Chondrocyte (in vitro differentiated cells): ENCODE data around the gene NDUFAF2. TPM values are rescaled to one million over a fixed set of nuclear protein-coding genes. Genes with fewer than 3 reads are reported as not detected.
A peak's percentile ranks its signal among the peaks of the same experiment; 100 is the strongest.

Experiments
- DNase-seq: peaks from one replicate; pipeline ENCODE4 v3.0.0; 2021; ENCODE audit warnings: mixed read lengths, low spot score
- H3K27ac Mint-ChIP-seq: one replicate; pipeline ENCODE4 v1.8.0; 2021; ENCODE audit warnings: mild to moderate bottlenecking, moderate library complexity, mixed read lengths; ENCODE audit not compliant: unreplicated experiment
- H3K27me3 Mint-ChIP-seq: 2 replicates; pipeline ENCODE4 v1.8.0; 2021; ENCODE audit warnings: low read depth, mixed read lengths
- H3K36me3 Mint-ChIP-seq: 2 replicates; pipeline ENCODE4 v1.8.0; 2021; ENCODE audit warnings: low read depth, mixed read lengths
- H3K4me1 Mint-ChIP-seq: 2 replicates; pipeline ENCODE4 v1.8.0; 2021; ENCODE audit warnings: low read depth, mild to moderate bottlenecking, mixed read lengths
- H3K4me3 Mint-ChIP-seq: one replicate; pipeline ENCODE4 v1.8.0; 2021; ENCODE audit warnings: mild to moderate bottlenecking, moderate library complexity, mixed read lengths; ENCODE audit not compliant: unreplicated experiment
- H3K9me3 Mint-ChIP-seq: 2 replicates; pipeline ENCODE4 v1.8.0; 2021; ENCODE audit warnings: low read depth, mixed read lengths
- long read RNA-seq: library from polyadenylated mRNA; stranded (forward); transcript quantifications from one replicate; pipeline ENCODE4 v2.0.0, GENCODE V29; 2021
- total RNA-seq: library from RNA; stranded (reverse); gene quantifications from 3 replicates; pipeline ENCODE4 v1.2.1, GENCODE V29; 2021
- TF ChIP-seq, protein P1 (sequence below): fragments of 200-600 bp; sonication (generic); IDR thresholded peaks from 2 replicates; pipeline ENCODE4 v1.5.0; 2021; ENCODE audit warnings: antibody characterized with exemption, mild to moderate bottlenecking, moderate library complexity

NDUFAF2 gene, protein sequence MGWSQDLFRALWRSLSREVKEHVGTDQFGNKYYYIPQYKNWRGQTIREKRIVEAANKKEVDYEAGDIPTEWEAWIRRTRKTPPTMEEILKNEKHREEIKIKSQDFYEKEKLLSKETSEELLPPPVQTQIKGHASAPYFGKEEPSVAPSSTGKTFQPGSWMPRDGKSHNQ
- total RNA-seq, result 32.9 to 33.8 TPM (median 33.0 TPM) in 3 replicates
- long read RNA-seq, transcript NDUFAF2-201 (4 exons, 719 nt), result major isoform, 31 of 42 reads
- long read RNA-seq, partial matches to known transcripts, result 5 of 42 reads
- long read RNA-seq, other reads (novel, unspliced or antisense), result 3 of 42 reads

DNA sequence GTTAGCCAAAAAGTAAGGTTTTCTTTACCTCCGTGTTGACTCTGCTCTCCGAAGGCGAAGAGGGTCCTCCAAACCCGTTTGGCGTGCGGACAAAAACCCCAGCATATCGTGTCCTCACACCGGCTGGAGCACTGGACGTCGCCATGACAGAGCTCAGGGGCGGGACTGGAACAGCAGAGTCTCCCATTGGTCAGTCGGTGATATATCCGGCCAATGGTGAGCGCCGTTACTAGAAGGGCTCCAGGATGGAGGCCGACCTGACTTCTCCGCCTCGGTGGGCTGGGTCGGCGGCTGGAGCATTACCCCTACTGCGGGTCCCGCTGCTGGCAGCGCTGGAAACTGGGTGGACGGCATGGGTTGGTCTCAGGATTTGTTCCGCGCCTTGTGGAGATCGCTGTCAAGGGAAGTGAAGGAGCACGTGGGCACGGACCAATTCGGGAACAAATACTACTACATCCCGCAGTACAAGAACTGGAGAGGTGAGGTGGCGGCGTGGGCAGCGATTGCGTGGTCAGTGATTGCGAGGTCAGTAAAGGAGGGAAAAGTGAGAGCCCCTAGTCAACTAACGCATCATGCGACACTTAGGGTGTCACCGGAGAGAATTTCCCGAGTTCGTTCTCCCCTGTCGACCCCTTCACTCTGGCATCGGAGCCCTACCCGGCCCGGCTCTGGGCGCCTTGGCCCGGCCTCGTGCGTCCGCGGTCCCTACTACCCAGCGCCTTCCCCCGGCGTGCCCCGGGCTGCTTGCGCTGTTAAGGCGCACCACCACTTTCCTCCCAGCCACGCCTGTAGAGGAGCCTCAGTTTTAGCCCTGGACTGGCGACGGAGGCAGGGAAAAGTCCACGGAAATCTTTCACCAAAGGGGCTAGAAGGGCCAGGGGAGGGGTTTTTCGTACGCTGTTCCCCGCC is at the start of gene NDUFAF2, which contains the start of gene ERCC8:
TSS of gene NDUFAF2 (plus strand) at position 302 of the 909 bp plus-strand sequence. CDS start at position 353, 51 bp downstream.
TSS of gene ERCC8 (minus strand) at position 167 of the 909 bp plus-strand sequence. CDS start at position 105, 62 bp downstream.
- TF ChIP-seq, protein P1, sequence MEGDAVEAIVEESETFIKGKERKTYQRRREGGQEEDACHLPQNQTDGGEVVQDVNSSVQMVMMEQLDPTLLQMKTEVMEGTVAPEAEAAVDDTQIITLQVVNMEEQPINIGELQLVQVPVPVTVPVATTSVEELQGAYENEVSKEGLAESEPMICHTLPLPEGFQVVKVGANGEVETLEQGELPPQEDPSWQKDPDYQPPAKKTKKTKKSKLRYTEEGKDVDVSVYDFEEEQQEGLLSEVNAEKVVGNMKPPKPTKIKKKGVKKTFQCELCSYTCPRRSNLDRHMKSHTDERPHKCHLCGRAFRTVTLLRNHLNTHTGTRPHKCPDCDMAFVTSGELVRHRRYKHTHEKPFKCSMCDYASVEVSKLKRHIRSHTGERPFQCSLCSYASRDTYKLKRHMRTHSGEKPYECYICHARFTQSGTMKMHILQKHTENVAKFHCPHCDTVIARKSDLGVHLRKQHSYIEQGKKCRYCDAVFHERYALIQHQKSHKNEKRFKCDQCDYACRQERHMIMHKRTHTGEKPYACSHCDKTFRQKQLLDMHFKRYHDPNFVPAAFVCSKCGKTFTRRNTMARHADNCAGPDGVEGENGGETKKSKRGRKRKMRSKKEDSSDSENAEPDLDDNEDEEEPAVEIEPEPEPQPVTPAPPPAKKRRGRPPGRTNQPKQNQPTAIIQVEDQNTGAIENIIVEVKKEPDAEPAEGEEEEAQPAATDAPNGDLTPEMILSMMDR, result peak; percentile 20
- Mint-ChIP-seq H3K4me3 (no peak within 1 kb of the TSS), H3K27me3 (no peaks in the 10 kb centered on the region), H3K27ac (no peak within 1 kb of the TSS), H3K36me3 (no peaks in the 10 kb centered on the region), H3K4me1 (peaks cover 16% of the 10 kb centered on the region), H3K9me3 (peaks cover 3% of the 10 kb centered on the region)
- DNase-seq, result peak; percentile 96

DNA sequence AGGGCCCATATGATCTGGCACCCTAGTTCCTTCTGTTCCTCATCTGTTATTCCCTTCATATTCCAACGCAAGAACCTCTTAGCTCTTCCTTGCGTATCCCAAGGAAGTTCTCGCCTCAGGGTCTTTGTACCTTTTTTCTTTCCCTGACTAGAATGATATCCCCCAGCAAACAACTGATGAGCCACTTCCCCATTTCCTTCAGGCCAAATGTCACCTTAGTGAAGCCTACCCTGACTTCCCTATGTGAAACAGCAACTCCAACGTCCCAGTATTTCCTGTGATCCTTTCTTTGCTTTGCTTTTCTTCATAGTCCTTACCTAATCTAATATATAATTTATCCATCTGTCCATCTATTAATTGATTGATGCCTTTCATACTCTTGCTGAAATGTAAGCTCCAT is 48.0 kb upstream of the NDUFAF2 start:
- DNase-seq, result no peak
- TF ChIP-seq, protein P1, result no peak
- Mint-ChIP-seq H3K27ac (no peak overlapping the region), H3K4me3 (no peak overlapping the region), H3K27me3 (no peaks in the 10 kb centered on the region), H3K9me3 (no peaks in the 10 kb centered on the region), H3K36me3 (peaks cover 18% of the 10 kb centered on the region), H3K4me1 (no peaks in the 10 kb centered on the region)

DNA sequence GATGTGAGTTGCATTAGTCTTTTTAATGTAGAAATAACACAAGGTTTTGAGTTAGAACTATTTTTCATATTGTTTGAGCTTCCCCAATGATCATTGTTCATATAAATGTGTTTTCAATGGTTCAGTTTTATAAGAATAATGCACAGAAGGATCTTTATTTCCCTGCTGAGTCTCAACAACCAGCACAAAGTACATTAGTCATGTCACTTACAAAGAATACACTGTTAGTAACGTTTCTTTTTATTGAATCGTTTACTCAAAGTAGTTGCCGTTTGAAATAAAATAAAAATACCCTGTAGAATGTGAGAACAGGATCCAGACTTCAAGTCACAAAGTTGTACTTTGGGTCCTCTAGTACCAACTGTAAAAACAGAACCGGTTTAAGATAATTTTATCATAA is 41.6 kb upstream of the NDUFAF2 start:
- Mint-ChIP-seq H3K9me3 (no peaks in the 10 kb centered on the region), H3K4me3 (no peak overlapping the region), H3K36me3 (peaks cover 6% of the 10 kb centered on the region), H3K4me1 (no peaks in the 10 kb centered on the region), H3K27ac (no peak overlapping the region), H3K27me3 (no peaks in the 10 kb centered on the region)
- no peak for DNase-seq
- TF ChIP-seq, protein P1, result no peak

DNA sequence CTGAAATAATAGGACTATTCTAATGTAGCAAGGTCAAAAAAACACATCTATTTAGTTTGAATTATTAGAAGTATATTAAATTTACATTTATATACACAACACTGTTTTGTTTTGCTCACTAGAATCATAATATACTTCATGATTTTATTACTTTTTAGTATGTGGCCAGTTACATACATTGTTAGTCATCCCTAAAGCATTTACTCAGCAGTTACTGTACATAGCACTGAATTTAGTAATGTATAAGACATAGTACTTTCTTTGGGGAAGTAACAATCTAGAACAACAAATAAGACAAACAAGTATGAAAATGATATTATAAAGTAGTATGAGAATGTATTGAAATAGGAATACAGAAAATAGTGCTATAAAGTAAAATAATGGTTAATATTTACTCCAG is 28.4 kb upstream of the NDUFAF2 start:
- Mint-ChIP-seq H3K4me1 (no peaks in the 10 kb centered on the region), H3K9me3 (peaks cover 18% of the 10 kb centered on the region), H3K4me3 (no peak overlapping the region), H3K36me3 (peaks cover 37% of the 10 kb centered on the region), H3K27me3 (no peaks in the 10 kb centered on the region), H3K27ac (no peak overlapping the region)
- no peak for DNase-seq
- TF ChIP-seq, protein P1, result no peak

DNA sequence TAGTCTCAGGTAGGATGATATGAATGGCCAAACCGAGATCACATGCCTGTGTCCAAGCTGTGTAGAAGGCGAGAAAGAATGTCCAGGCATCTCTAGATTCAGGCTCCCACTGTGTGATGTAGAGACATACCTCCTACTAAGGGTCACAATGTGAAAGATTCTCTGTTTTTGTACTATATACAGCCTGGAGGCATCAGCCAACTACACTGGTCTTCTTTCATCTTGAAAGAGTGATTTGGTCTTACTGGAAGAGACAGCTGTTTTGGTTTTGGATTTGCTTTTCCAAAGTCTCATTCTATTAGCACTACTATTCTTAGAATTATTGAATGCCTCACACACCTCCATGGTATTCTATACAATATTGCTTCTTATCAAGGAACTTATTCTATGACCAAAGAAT is 26.5 kb upstream of the NDUFAF2 start:
- DNase-seq, result no peak
- Mint-ChIP-seq H3K4me1 (no peaks in the 10 kb centered on the region), H3K27ac (no peak overlapping the region), H3K36me3 (peaks cover 28% of the 10 kb centered on the region), H3K27me3 (no peaks in the 10 kb centered on the region), H3K9me3 (peaks cover 8% of the 10 kb centered on the region), H3K4me3 (no peak overlapping the region)
- TF ChIP-seq, protein P1, result no peak
